Measurements from ENCODE around the gene CCNY.

The CCNY gene

DNA sequence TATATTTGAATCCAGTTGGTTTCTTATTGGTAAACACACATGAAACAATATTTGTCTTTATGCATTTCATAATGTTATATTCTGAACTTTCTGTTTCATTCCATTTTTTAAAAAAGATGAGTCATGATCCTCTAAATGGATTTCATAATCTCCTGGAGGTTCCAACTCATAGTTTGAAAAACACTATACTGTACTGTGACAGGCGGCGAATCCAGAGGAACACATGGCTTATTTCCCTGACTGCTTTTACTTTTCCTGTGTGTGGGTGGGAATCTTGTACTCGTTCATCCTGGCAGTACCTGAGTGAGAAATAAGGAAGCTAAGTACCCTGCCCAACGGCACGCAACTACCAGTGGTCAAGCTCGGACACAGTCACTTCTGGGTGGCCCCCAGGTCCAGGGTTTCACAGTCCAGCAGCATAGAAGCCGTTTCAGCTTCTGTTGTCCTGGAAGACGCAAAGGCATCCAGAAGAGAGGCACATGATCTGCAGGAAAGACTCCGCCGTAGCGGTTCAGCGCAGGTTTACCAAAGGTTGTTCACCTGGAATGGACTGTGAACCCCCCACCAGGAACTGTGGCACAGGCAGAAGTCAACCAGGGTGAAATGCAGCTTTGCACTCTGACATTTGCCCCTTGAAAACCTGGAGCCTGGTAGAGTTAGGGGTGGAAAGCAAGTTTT lies 117.7 kb downstream of the CCNY start:
- TF ChIP-seq, protein P1, sequence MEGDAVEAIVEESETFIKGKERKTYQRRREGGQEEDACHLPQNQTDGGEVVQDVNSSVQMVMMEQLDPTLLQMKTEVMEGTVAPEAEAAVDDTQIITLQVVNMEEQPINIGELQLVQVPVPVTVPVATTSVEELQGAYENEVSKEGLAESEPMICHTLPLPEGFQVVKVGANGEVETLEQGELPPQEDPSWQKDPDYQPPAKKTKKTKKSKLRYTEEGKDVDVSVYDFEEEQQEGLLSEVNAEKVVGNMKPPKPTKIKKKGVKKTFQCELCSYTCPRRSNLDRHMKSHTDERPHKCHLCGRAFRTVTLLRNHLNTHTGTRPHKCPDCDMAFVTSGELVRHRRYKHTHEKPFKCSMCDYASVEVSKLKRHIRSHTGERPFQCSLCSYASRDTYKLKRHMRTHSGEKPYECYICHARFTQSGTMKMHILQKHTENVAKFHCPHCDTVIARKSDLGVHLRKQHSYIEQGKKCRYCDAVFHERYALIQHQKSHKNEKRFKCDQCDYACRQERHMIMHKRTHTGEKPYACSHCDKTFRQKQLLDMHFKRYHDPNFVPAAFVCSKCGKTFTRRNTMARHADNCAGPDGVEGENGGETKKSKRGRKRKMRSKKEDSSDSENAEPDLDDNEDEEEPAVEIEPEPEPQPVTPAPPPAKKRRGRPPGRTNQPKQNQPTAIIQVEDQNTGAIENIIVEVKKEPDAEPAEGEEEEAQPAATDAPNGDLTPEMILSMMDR (conservative IDR thresholded peaks at IDR 0.05; ENCODE audit: low read depth, low read length), result no peak
- peak overlapping the region; percentile 25 for H3K4me3 ChIP-seq (ENCODE audit: low read depth, low read length)
- peak; percentile 76 for DNase-seq (ENCODE audit: low read depth)

DNA sequence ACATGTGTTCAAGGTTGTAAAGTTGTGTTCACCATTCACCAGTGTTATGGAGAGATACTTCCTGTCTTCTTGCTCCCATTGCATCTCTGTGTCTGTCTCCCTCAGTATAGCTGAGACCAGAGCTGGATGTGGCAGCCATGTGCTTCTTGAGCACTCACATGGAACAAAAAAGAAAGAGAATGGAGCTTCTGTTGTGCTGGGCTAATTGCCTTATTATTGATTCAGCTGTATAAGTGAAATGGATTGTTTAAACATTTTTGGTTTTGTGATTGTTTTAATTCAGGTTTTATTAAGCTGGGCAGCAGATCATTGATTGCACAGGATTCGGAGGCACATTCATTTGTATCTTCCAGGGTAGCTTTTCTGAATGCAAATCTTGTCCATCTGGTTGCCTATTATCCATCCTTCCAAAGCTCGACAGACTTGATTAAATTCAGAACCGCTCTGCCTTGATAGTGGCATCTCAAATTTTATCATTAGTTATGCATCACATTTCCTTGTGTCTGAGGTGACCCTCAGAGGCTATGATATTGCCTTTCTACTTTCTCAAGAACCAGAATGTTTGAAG lies 119.9 kb downstream of the CCNY start:
- no peak overlapping the region for H3K4me3 ChIP-seq (ENCODE audit: low read depth, low read length)
- TF ChIP-seq, protein P1 (conservative IDR thresholded peaks at IDR 0.05; ENCODE audit: low read depth, low read length), result no peak
- no peak for DNase-seq (ENCODE audit: low read depth)

DNA sequence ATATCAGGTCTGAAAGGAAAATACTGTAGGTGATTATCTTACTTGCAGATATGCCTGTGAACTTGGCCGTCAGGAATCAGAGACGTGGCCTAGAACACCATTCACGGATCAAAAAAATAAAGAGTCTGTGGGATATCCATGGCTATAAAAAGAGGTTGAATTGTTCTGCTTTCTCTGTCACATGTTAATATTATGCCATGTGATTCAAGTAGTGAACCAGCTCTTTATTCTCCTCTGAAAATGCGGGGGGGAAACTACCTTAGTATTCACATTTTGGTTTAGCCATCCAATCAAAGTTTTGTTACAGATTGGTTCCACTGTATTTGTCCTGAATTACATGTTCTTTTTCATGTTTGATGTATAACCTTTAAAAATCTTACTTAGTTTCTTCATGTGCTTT lies 120.5 kb downstream of the CCNY start:
- TF ChIP-seq, protein P1 (conservative IDR thresholded peaks at IDR 0.05; ENCODE audit: low read depth, low read length), result no peak
- no peak overlapping the region for H3K4me3 ChIP-seq (ENCODE audit: low read depth, low read length)
- DNase-seq (ENCODE audit: low read depth), result no peak

DNA sequence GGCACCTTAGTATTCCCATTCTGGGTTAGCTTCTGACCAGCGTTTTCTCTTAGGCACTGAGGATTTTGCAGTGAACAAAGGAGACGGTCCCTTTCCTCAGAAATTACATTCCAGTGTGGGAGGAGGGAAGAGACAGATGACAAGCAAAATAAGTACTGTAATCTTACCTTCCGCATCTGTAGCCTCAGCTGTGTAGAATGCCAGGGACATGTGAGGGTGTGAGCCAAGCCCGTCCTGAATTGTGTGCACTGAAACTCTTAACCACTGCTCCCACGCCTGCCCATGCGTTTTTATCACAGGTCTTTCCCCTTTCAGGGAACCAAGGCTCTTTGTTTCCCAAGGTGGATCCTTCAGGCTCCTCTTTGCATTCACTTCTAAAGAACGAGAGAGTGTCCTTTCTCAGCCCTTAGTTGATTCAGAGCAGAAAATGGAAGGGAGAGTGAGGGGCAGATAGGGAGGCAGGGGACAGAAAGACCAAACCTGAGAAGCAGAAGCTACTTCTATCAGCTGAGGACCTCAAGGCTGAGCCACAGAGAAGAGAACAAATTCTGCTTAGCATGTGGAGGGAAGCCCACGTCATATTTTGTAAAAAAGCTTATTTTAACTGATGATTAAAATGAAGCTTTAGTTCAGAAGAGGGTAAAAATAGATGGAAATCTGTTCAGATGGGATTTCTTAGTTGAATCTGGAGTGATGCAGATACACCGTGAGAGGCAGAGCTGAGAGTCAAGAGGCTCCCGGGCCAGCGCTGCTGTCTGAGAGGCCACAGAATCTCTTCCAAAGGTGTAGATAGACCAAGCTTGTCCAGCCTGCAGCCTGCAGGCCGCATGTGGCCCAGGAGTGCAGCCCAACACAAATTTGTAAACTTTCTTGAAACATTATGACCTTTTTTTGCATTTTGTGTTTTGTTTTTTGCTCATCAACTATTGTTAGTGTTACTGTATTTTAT lies 122.5 kb downstream of the CCNY start:
- TF ChIP-seq, protein P1 (conservative IDR thresholded peaks at IDR 0.05; ENCODE audit: low read depth, low read length), result no peak
- no peak for DNase-seq (ENCODE audit: low read depth)

DNA sequence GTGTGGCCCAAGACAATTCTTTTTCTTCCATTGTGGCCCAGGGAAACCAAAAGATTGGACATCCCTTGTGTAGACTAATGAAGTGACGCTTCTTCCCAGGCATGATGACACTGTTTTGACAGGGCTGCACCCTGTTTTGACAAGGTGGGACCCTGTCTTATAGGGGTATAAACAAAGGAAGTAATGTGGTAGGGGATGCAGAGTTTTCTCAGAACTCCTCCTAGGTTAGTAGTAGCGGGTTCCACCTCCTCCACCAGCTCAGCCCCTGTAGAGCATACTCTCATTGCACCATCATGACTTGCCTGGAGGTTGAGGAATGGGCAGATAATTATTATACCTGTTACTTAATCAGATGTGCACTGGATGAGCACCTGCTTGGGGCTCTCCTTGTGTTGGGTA lies 123.1 kb downstream of the CCNY start:
- TF ChIP-seq, protein P1 (conservative IDR thresholded peaks at IDR 0.05; ENCODE audit: low read depth, low read length), result no peak
- DNase-seq (ENCODE audit: low read depth), result no peak
- no peak overlapping the region for H3K4me3 ChIP-seq (ENCODE audit: low read depth, low read length)

More for the DNA sequence above, 122.5 kb downstream of the CCNY start:
- no peak overlapping the region for H3K4me3 ChIP-seq (ENCODE audit: low read depth, low read length)

DNA sequence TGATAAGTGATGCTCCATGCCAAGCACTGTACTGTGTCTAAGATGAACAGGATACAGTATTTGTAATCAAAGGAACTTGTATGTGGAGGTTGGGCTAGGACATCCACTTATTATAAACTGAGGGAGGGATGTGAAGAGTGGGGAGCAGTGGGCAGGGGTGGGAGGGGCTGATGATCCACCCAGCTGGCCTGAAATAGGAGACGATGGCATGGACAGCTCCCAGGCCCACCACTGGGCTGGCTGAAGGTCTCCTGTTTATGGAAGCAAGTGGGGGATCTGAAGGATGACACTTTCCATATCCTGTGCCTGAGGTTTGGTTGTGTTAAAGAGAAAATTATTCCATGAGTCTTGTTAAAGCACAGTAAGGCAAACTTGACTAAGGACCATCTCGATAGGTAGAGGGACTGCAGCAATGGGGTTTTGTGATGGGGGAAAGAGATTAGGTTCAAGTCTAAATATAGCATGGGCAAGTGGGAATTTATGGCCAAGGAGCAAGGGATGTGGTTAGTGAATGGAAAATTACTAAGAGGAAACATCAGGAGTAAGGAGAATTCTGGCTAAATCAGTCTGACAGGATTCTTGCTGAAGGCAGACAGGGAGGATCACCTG lies 124.6 kb downstream of the CCNY start:
- no peak for DNase-seq (ENCODE audit: low read depth)
- no peak overlapping the region for H3K4me3 ChIP-seq (ENCODE audit: low read depth, low read length)
- TF ChIP-seq, protein P1 (conservative IDR thresholded peaks at IDR 0.05; ENCODE audit: low read depth, low read length), result no peak

All from choroid plexus epithelial cell (primary cell).